H1 (cell line): Measurements from ENCODE around the gene APBA2. TPM values are rescaled to one million over a fixed set of nuclear protein-coding genes. Genes with fewer than 3 reads are reported as not detected.

ENCODE experiments used
- CTCF ChIA-PET: fragments of 300-600 bp; sonication (Branson Sonifier 250); formaldehyde crosslinking; loops from one replicate; lab custom pipeline; 2021; ENCODE audit not compliant: partially characterized antibody; lab: Charles Lee
- POLR2A ChIA-PET: fragments of 300-600 bp; sonication (Branson Sonifier 250); formaldehyde crosslinking; loops from one replicate; lab custom pipeline; 2021; ENCODE audit warnings: inconsistent platforms; ENCODE audit not compliant: partially characterized antibody; lab: Charles Lee
- DNase-seq, 2 experiments: peaks; one replicate each; pipeline versions ENCODE4 v3.0.0 to v3.0.0-alpha.2; 2010 to 2022; ENCODE audit warnings: low spot score in 2 of 2, low read depth in 1 of 2, mixed read lengths in 1 of 2
- FAIRE-seq: peaks from 2 replicates; lab custom pipeline; 2011; peaks lifted over from hg19 to GRCh38; lab: Jason Lieb, UNC
- H2AFZ ChIP-seq: 2 replicates; pipeline ENCODE4 v1.8.1; 2012; ENCODE audit warnings: low read length, inconsistent platforms
- H2AK5ac ChIP-seq: 2 replicates; pipeline ENCODE4 v1.6.1; 2013; ENCODE audit warnings: low read depth, low read length
- H2BK120ac ChIP-seq: replicated peaks from 2 replicates; pipeline ENCODE3; 2013; ENCODE audit warnings: low read depth, low read length, inconsistent platforms
- H2BK12ac ChIP-seq: 2 replicates; pipeline ENCODE4 v1.6.1; 2013; ENCODE audit warnings: low read depth, low read length
- H2BK15ac ChIP-seq: 2 replicates; pipeline ENCODE4 v1.6.1; 2013; ENCODE audit warnings: low read length
- H2BK20ac ChIP-seq: 2 replicates; pipeline ENCODE4 v1.6.1; 2013; ENCODE audit warnings: low read length
- H2BK5ac ChIP-seq: 2 replicates; pipeline ENCODE4 v1.6.1; 2013; ENCODE audit warnings: low read depth, low read length
- H3K14ac ChIP-seq: 2 replicates; pipeline ENCODE4 v1.6.1; 2013; ENCODE audit warnings: inconsistent platforms; ENCODE audit not compliant: insufficient read length
- H3K18ac ChIP-seq: 2 replicates; pipeline ENCODE4 v1.6.1; 2013; ENCODE audit warnings: low read length; ENCODE audit errors: extremely low read depth
- H3K23ac ChIP-seq: 2 replicates; pipeline ENCODE4 v1.6.1; 2013; ENCODE audit warnings: inconsistent platforms; ENCODE audit not compliant: insufficient read length
- H3K23me2 ChIP-seq: 2 replicates; pipeline ENCODE4 v1.6.1; 2013; ENCODE audit warnings: low read depth, low read length
- H3K27ac ChIP-seq: 2 replicates; pipeline ENCODE4 v1.6.1; 2011; ENCODE audit warnings: low read depth, low read length, inconsistent platforms
- H3K27me3 ChIP-seq, 4 experiments: replicated peaks in 1 of 4; 1 replicate in 1 of 4; 2 replicates in 3 of 4; pipeline versions ENCODE4 v1.6.1 to v1.8.1; 2011 to 2013; ENCODE audit warnings: low read length in 3 of 4, mild to moderate bottlenecking in 3 of 4, inconsistent platforms in 2 of 4, mixed read lengths in 2 of 4, moderate library complexity in 1 of 4; ENCODE audit not compliant: control insufficient read depth in 3 of 4, insufficient read depth in 3 of 4; ENCODE audit errors: extremely low read depth in 1 of 4
- H3K36me3 ChIP-seq, 4 experiments: 2 replicates each; pipeline versions ENCODE4 v1.6.1 to v1.8.1; 2011 to 2013; ENCODE audit warnings: mild to moderate bottlenecking in 4 of 4, low read length in 3 of 4, moderate library complexity in 2 of 4, control low read depth in 1 of 4, inconsistent platforms in 1 of 4; ENCODE audit not compliant: insufficient read depth in 4 of 4, control insufficient read depth in 2 of 4
- H3K4ac ChIP-seq: replicated peaks from 2 replicates; pipeline ENCODE3; 2013; ENCODE audit warnings: low read length, low read depth, mixed read lengths, inconsistent platforms; ENCODE audit not compliant: insufficient read length
- H3K4me1 ChIP-seq, 4 experiments: replicated peaks in 1 of 4; 1 replicate in 1 of 4; 2 replicates in 3 of 4; pipeline versions ENCODE4 v1.6.1 to v1.8.1; 2011 to 2013; ENCODE audit warnings: low read length in 3 of 4, inconsistent platforms in 2 of 4, mixed read lengths in 1 of 4; ENCODE audit not compliant: insufficient read depth in 4 of 4, control insufficient read depth in 3 of 4
- H3K4me2 ChIP-seq, 2 experiments: 2 replicates each; pipeline versions ENCODE4 v1.6.1 to v1.8.1; 2011 to 2013; ENCODE audit warnings: low read depth in 2 of 2, low read length in 2 of 2, control low read depth in 1 of 2, inconsistent platforms in 1 of 2, mild to moderate bottlenecking in 1 of 2; ENCODE audit not compliant: insufficient read depth in 1 of 2
- H3K4me3 ChIP-seq, 4 experiments: fragments of 200-600, 300-600 bp in 1 of 4; sonication (generic), shearing (Covaris generic), sonication (Bioruptor Twin) in 1 of 4; 2 replicates each; pipeline versions ENCODE4 v1.5.1 to v1.8.1; 2011 to 2016; ENCODE audit warnings: low read length in 4 of 4, low read depth in 3 of 4, control low read depth in 2 of 4, inconsistent platforms in 2 of 4, mild to moderate bottlenecking in 2 of 4, mixed read lengths in 1 of 4, moderate library complexity in 1 of 4; ENCODE audit not compliant: insufficient read depth in 2 of 4; ENCODE audit errors: extremely low read depth in 1 of 4
- H3K56ac ChIP-seq: replicated peaks from 2 replicates; pipeline ENCODE3; 2013; ENCODE audit warnings: low read depth, mild to moderate bottlenecking, mixed read lengths, low read length, inconsistent platforms; ENCODE audit not compliant: insufficient read length
- H3K79me1 ChIP-seq: 2 replicates; pipeline ENCODE4 v1.6.1; 2013; ENCODE audit warnings: low read depth, low read length, control low read depth
- H3K79me2 ChIP-seq, 2 experiments: 2 replicates each; pipeline versions ENCODE4 v1.6.1 to v1.8.1; 2012 to 2013; ENCODE audit warnings: low read length in 2 of 2, mild to moderate bottlenecking in 2 of 2, inconsistent platforms in 1 of 2; ENCODE audit not compliant: insufficient read depth in 2 of 2, control insufficient read depth in 1 of 2
- H3K9ac ChIP-seq, 4 experiments: replicated peaks in 1 of 4; 1 replicate in 1 of 4; 2 replicates in 3 of 4; pipeline versions ENCODE4 v1.6.1 to v1.8.1; 2011 to 2013; ENCODE audit warnings: low read depth in 3 of 4, low read length in 3 of 4, control low read depth in 2 of 4, mild to moderate bottlenecking in 2 of 4, moderate library complexity in 2 of 4, inconsistent platforms in 1 of 4; ENCODE audit errors: extremely low read depth in 1 of 4
- H3K9me3 ChIP-seq, 2 experiments: 2 replicates each; pipeline versions ENCODE4 v1.6.1 to v1.8.1; 2012 to 2013; ENCODE audit warnings: mild to moderate bottlenecking in 2 of 2, moderate library complexity in 2 of 2, control low read depth in 1 of 2, inconsistent platforms in 1 of 2, low read depth in 1 of 2, low read length in 1 of 2, mixed read lengths in 1 of 2; ENCODE audit not compliant: insufficient read depth in 2 of 2
- H4K20me1 ChIP-seq, 2 experiments: replicated peaks in 1 of 2; 2 replicates each; pipeline versions ENCODE3 to v1.8.1; 2011 to 2013; ENCODE audit warnings: inconsistent platforms in 2 of 2, low read length in 2 of 2, mild to moderate bottlenecking in 1 of 2; ENCODE audit not compliant: insufficient read depth in 2 of 2, control insufficient read depth in 1 of 2
- H4K5ac ChIP-seq: 2 replicates; pipeline ENCODE4 v1.6.1; 2013; ENCODE audit warnings: low read length, low read depth, mixed read lengths, inconsistent platforms; ENCODE audit not compliant: insufficient read length
- H4K8ac ChIP-seq: 2 replicates; pipeline ENCODE4 v1.8.0; 2013; ENCODE audit warnings: mild to moderate bottlenecking, moderate library complexity, low read length, inconsistent platforms; ENCODE audit not compliant: insufficient read depth; ENCODE audit errors: extremely low read depth
- H4K91ac ChIP-seq: replicated peaks from 2 replicates; pipeline ENCODE3; 2013; ENCODE audit warnings: low read length, mixed read lengths, inconsistent platforms; ENCODE audit not compliant: insufficient read length
- CBX8 ChIP-seq: fragments of 300-800, 300-1000 bp; sonication (generic); IDR thresholded peaks from 2 replicates; pipeline ENCODE4 v1.7.1; 2016; ENCODE audit warnings: low read depth, low read length, borderline replicate concordance
- GABPA ChIP-seq: IDR thresholded peaks from 2 replicates; pipeline ENCODE4 v1.6.1; 2011; ENCODE audit warnings: mild to moderate bottlenecking, low read length, moderate library complexity, borderline replicate concordance; ENCODE audit not compliant: insufficient read depth
- KDM1A ChIP-seq: fragments of 200-600, 300-600 bp; sonication (generic); IDR thresholded peaks from 2 replicates; pipeline ENCODE4 v1.7.1; 2016; ENCODE audit warnings: mild to moderate bottlenecking, low read length, borderline replicate concordance
- SAP30 ChIP-seq: fragments of 300-600 bp; sonication (generic); IDR thresholded peaks from 2 replicates; pipeline ENCODE4 v1.7.1; 2012; ENCODE audit warnings: low read length, moderate library complexity, mild to moderate bottlenecking, inconsistent platforms; ENCODE audit not compliant: insufficient read depth, insufficient replicate concordance
- SIRT6 ChIP-seq: IDR thresholded peaks from one replicate; pipeline ENCODE4 v1.7.1; 2012; ENCODE audit warnings: low read length, inconsistent platforms
- SP2 ChIP-seq: IDR thresholded peaks from 2 replicates; pipeline ENCODE4 v1.6.1; 2012; ENCODE audit warnings: mild to moderate bottlenecking, low read length, inconsistent platforms
- WGBS, 2 experiments: shearing (Covaris generic) in 1 of 2; methylation state at CpG; one replicate each; pipeline versions ENCODE4 v1.1.6 to v1.1.7; 2013 to 2015; ENCODE audit warnings: low lambda C conversion rate in 2 of 2, mixed read lengths in 2 of 2, inconsistent platforms in 1 of 2, low coverage in 1 of 2, missing lambda C conversion rate in 1 of 2; ENCODE audit not compliant: insufficient replicate concordance in 2 of 2, insufficient coverage in 1 of 2, insufficient read length in 1 of 2; ENCODE audit errors: extremely low coverage in 1 of 2, missing lambda C conversion rate in 1 of 2; 5-methylcytosine and 5-hydroxymethylcytosine counted together
- polyA plus RNA-seq, 7 experiments: library from polyadenylated mRNA; depleted of rRNA in 3 of 7; stranded (reverse) in 5 of 7; unstranded in 2 of 7; fragments of >200 nt in 5 of 7; fragments of 200-250 nt in 2 of 7; gene quantifications; 1 replicate in 5 of 7; 2 replicates in 1 of 7; 4 replicates in 1 of 7; pipeline versions ENCODE4 v1.2.1 to v1.2.3, GENCODE V29; 2011 to 2013; ENCODE audit warnings: missing spikeins in 2 of 7, mixed read lengths in 2 of 7
- total RNA-seq: library from RNA; stranded (reverse); fragmentation: NEBNext Ultra II Directional; extraction: Animal tissue kit (Norgen Biotek cat#: 25700); gene quantifications from 2 replicates; pipeline ENCODE4 v1.2.1, GENCODE V29; 2021
- TF ChIP-seq, protein P1 (sequence below): IDR thresholded peaks from 2 replicates; pipeline ENCODE4 v1.6.1; 2011; ENCODE audit warnings: low read length, improper control_type of control experiment

Gene APBA2
- total and polyA plus RNA-seq, 2 of the 8 experiments (the other 6 are each of a cell fraction or from before 2014, with no cell fraction given) = 15.5 to 19.0 TPM

DNA sequence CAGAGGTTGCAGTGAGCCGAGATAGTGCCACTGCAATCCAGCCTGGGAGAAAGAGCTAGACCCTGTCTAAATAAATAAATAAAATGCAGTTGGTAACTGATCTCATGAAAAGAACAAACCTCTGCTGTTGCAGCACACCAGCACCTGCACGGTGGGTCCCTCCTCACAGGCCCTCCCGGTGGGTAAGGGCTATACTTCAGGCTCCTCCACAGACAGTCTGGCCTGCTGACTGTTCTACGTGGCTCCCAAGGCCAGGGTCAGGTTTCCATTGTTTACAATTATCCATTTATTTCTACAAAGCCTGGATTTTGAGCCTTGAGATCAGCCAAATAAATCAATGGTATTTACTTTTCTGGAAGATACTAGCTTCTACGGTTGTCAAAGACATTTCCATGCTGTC is 5.1 kb upstream of the APBA2 start:
- H2BK15ac ChIP-seq = no peak overlapping the region
- CTCF ChIA-PET = interaction anchor here (1.1 to 2.4 kb wide), 4 partner anchors 9 to 239 kb away, joined by 3 to 7 read pairs (median 3); no protein-coding TSS in a partner anchor
- no peak overlapping the region for H2BK12ac ChIP-seq
- H2BK120ac ChIP-seq = no peak overlapping the region
- POLR2A ChIA-PET = no interaction called here
- H3K9me3 ChIP-seq = no peaks in the 10 kb centered on the region
- no peak overlapping the region for H3K4me2 ChIP-seq
- no peak overlapping the region for H3K9ac ChIP-seq
- no peak overlapping the region for H4K5ac ChIP-seq
- H3K27ac ChIP-seq = no peak overlapping the region
- H4K20me1 ChIP-seq = no peaks in the 10 kb centered on the region
- FAIRE-seq (no peak), DNase-seq (no peak)
- no peak overlapping the region for H2BK5ac ChIP-seq
- no peak overlapping the region for H3K4ac ChIP-seq
- H3K14ac ChIP-seq = no peak overlapping the region
- no peak overlapping the region for H3K23ac ChIP-seq
- H3K18ac ChIP-seq = no peak overlapping the region
- no peaks in the 10 kb centered on the region for H3K79me1 ChIP-seq
- H3K79me2 ChIP-seq = no peaks in the 10 kb centered on the region
- no peak overlapping the region for H4K8ac ChIP-seq
- WGBS, 2 experiments = 91% methylated on average over 5 of the region's 5 CpGs; no CpG with 5 or more reads in 1 of the 2 experiments
- no peak overlapping the region for H3K56ac ChIP-seq
- H2AFZ ChIP-seq = no peak overlapping the region
- H3K27me3 ChIP-seq = peaks cover 6 to 23% (median 17%) of the 10 kb centered on the region in 4 experiments; a peak in 6 of 7 replicates
- H3K23me2 ChIP-seq = no peaks in the 10 kb centered on the region; the same call in 1 of the 2 replicates
- no peak overlapping the region for H2AK5ac ChIP-seq
- H3K4me1 ChIP-seq = peaks cover 8 to 16% (median 13%) of the 10 kb centered on the region in 4 experiments; a peak in 6 of 7 replicates
- H4K91ac ChIP-seq = no peak overlapping the region
- H3K36me3 ChIP-seq = no peaks in the 10 kb centered on the region
- no peak overlapping the region for H2BK20ac ChIP-seq
- no peak overlapping the region for H3K4me3 ChIP-seq
- TF ChIP-seq CBX8 (no peak), GABPA (no peak), SAP30 (no peak), SP2 (no peak), SIRT6 (no peak), KDM1A (no peak)
- TF ChIP-seq, protein P1, sequence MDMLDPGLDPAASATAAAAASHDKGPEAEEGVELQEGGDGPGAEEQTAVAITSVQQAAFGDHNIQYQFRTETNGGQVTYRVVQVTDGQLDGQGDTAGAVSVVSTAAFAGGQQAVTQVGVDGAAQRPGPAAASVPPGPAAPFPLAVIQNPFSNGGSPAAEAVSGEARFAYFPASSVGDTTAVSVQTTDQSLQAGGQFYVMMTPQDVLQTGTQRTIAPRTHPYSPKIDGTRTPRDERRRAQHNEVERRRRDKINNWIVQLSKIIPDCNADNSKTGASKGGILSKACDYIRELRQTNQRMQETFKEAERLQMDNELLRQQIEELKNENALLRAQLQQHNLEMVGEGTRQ = no peak
